ENCODE measurements around the gene OR1F1. TPM values are rescaled to one million over a fixed set of nuclear protein-coding genes. Genes with fewer than 3 reads are reported as not detected.

Gene OR1F1
- total and polyA plus RNA-seq, 2 of the 8 experiments (the other 6 are each of a cell fraction or from before 2014, with no cell fraction given), result 0.52 to 1.2 TPM

DNA sequence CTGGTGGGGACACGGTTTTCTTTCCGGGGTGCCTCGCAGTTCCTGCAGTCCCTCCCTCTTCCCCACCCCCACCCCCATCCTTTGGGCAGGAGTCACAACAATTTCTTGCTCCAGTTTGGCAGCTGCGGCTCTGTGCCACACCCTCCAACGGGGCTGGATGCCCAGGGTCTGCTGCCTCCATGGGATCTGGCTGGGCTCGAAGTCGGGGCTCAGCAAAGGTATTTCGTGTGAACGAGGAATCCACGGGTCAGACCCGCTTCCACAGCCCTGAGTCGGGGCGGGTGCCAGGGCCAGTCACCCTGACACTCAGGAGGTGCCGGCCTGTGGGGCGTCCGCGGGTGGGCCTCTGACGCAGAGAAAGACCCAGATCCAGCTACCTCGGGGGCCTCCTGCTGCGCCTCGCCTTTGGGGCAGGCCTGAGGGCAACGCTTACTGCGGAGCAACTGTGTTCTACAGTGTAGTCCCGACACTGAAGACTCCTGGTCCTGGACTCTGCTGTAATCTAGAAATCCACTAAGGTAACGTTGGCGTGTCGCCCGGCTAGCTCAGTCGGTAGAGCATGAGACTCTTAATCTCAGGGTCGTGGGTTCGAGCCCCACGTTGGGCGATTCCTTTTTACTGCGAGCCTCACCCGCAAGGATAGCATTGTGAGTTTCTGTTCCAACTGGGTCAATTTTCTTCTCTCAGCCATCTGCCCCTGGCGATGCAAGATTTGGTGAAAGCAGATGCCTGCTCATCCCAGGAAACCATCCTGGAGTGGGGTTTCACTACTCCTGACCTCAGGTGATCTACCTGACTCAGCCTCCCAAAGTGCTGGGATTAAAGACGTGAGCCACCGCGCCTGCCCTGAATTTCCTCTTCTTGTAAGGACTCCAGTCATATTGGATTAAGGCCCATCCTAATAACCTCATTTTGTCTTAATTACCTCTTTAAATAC lies 12.6 kb upstream of the OR1F1 start:
- no peak for FAIRE-seq
- peaks cover 0 to 23% (median 14%) of the 10 kb centered on the region in 4 experiments; a peak in 5 of 7 replicates for H3K27me3 ChIP-seq (replicated peaks in 1 of 4; ENCODE audit: control insufficient read depth in 3 of 4, extremely low read depth in 1 of 4, insufficient read depth in 3 of 4, low read length in 3 of 4)

More for the DNA sequence above, 12.6 kb upstream of the OR1F1 start:
- H3K4me2 ChIP-seq (ENCODE audit: insufficient read depth in 1 of 2, low read depth in 2 of 2, low read length in 2 of 2), result peak overlapping the region; percentile 77 to 81
- H3K79me1 ChIP-seq (ENCODE audit: low read depth, low read length), result no peaks in the 10 kb centered on the region
- H3K9me3 ChIP-seq (ENCODE audit: insufficient read depth in 2 of 2, low read depth in 1 of 2, low read length in 1 of 2), result no peaks in the 10 kb centered on the region
- DNase-seq (ENCODE audit: low read depth in 1 of 2, low spot score in 2 of 2), result peak in 1 of 2 experiments; percentile 96
- ChIA-PET POLR2A (ENCODE audit: partially characterized antibody) (interaction anchor here (1.0 to 5.1 kb wide), 4 partner anchors 8 to 74 kb away, joined by 3 to 28 read pairs (median 4); no protein-coding TSS in a partner anchor), CTCF (ENCODE audit: partially characterized antibody) (interaction anchor here (0.6 to 4.7 kb wide), 8 partner anchors 8 to 261 kb away, joined by 3 to 25 read pairs (median 6); no protein-coding TSS in a partner anchor)
- no peak overlapping the region for H2BK120ac ChIP-seq (replicated peaks; ENCODE audit: low read depth, low read length)
- peaks cover 0 to 10% (median 5%) of the 10 kb centered on the region in 4 experiments; a peak in 5 of 7 replicates for H3K4me1 ChIP-seq (replicated peaks in 1 of 4; ENCODE audit: control insufficient read depth in 3 of 4, insufficient read depth in 4 of 4, low read length in 3 of 4)
- no peak overlapping the region for H2BK15ac ChIP-seq (ENCODE audit: low read length)
- no peak overlapping the region for H3K4ac ChIP-seq (replicated peaks; ENCODE audit: insufficient read length, low read depth, low read length)
- 12% methylated on average over 34 of the region's 39 CpGs; no CpG with 5 or more reads in 1 of the 2 experiments for WGBS, 2 experiments (ENCODE audit: extremely low coverage in 1 of 2, insufficient coverage in 1 of 2, insufficient read length in 1 of 2, insufficient replicate concordance in 2 of 2, low coverage in 1 of 2, low lambda C conversion rate in 2 of 2, missing lambda C conversion rate in 1 of 2)
- H4K20me1 ChIP-seq (replicated peaks in 1 of 2; ENCODE audit: control insufficient read depth in 1 of 2, insufficient read depth in 2 of 2, low read length in 2 of 2), result no peaks in the 10 kb centered on the region
- no peak overlapping the region for H3K27ac ChIP-seq (ENCODE audit: low read depth, low read length)
- no peak overlapping the region for H2BK12ac ChIP-seq (ENCODE audit: low read depth, low read length)
- H3K9ac ChIP-seq (replicated peaks in 1 of 4; ENCODE audit: extremely low read depth in 1 of 4, low read depth in 3 of 4, low read length in 3 of 4), result no peak overlapping the region
- H3K56ac ChIP-seq (replicated peaks; ENCODE audit: insufficient read length, low read depth, low read length), result no peak overlapping the region
- H3K36me3 ChIP-seq (ENCODE audit: control insufficient read depth in 2 of 4, insufficient read depth in 4 of 4, low read length in 3 of 4), result no peaks in the 10 kb centered on the region
- H3K79me2 ChIP-seq (ENCODE audit: control insufficient read depth in 1 of 2, insufficient read depth in 2 of 2, low read length in 2 of 2), result no peaks in the 10 kb centered on the region
- H4K91ac ChIP-seq (replicated peaks; ENCODE audit: insufficient read length, low read length), result no peak overlapping the region
- TF ChIP-seq ASH2L (IDR thresholded peaks at IDR 0.05; ENCODE audit: low read length) (peak; percentile 48), TEAD4 (IDR thresholded peaks at IDR 0.05; ENCODE audit: low read depth, low read length) (peak; percentile 66; the same call in 1 of the 2 replicates), POU5F1 (IDR thresholded peaks at IDR 0.05; ENCODE audit: low read depth, low read length) (0 out of 2 replicates have a peak, but pooled peaks have one; percentile 37), TBP (IDR thresholded peaks at IDR 0.05; ENCODE audit: low read depth, low read length) (peak; percentile 99), TAF7 (optimal IDR thresholded peaks at IDR 0.05; ENCODE audit: borderline replicate concordance, low read depth, low read length) (no peak), KDM1A (IDR thresholded peaks at IDR 0.05; ENCODE audit: borderline replicate concordance, low read length) (no peak), CREB1 (IDR thresholded peaks at IDR 0.05) (peak; percentile 38; the same call in 1 of the 2 replicates)
- no peak overlapping the region for H2AFZ ChIP-seq (ENCODE audit: low read length)
- H2BK5ac ChIP-seq (ENCODE audit: low read depth, low read length), result no peak overlapping the region
- H4K8ac ChIP-seq (ENCODE audit: extremely low read depth, insufficient read depth, low read length), result no peak overlapping the region; the same call in 1 of the 2 replicates
- no peak overlapping the region for H3K14ac ChIP-seq (ENCODE audit: insufficient read length)
- H3K23me2 ChIP-seq (ENCODE audit: low read depth, low read length), result peaks cover 23% of the 10 kb centered on the region; the same call in 1 of the 2 replicates
- no peak overlapping the region for H4K5ac ChIP-seq (ENCODE audit: insufficient read length, low read depth, low read length)
- peak overlapping the region; percentile 34 to 71 (median 48) for H3K4me3 ChIP-seq (ENCODE audit: extremely low read depth in 1 of 4, insufficient read depth in 2 of 4, low read depth in 3 of 4, low read length in 4 of 4)
- H2AK5ac ChIP-seq (ENCODE audit: low read depth, low read length), result no peak overlapping the region
- no peak overlapping the region for H2BK20ac ChIP-seq (ENCODE audit: low read length)
- no peak overlapping the region for H3K23ac ChIP-seq (ENCODE audit: insufficient read length)
- no peak overlapping the region for H3K18ac ChIP-seq (ENCODE audit: extremely low read depth, low read length)
